ENCODE measurements around the gene TMED7.
A peak's percentile ranks its signal among the peaks of the same experiment; 100 is the strongest.

The TMED7 gene

DNA sequence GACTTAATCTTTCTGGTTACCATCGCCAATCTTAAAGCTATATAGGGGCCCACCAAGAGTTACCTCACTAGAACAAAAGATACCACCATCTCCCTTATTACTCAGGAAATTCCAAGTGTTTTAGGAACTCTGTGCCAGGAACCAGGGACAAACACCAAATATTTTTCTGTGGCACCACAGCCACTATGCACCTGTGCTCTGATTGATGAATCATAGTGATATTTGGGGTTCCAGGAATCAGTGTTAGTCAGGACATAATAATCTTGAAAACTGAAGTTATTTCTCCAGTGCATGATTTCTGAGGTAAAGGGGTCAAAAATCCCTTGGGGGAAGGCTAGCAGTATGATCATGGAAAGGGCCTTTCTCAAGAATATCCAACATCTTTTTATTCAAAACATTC, 10.2 kb upstream of the TMED7 start:
- peaks cover 9% of the 10 kb centered on the region for H3K27me3 ChIP-seq
- H3K4me3 ChIP-seq (ENCODE audit: low read depth, low read length) = no peak overlapping the region
- no peaks in the 10 kb centered on the region for H3K4me1 ChIP-seq
- TF ChIP-seq, protein P1, sequence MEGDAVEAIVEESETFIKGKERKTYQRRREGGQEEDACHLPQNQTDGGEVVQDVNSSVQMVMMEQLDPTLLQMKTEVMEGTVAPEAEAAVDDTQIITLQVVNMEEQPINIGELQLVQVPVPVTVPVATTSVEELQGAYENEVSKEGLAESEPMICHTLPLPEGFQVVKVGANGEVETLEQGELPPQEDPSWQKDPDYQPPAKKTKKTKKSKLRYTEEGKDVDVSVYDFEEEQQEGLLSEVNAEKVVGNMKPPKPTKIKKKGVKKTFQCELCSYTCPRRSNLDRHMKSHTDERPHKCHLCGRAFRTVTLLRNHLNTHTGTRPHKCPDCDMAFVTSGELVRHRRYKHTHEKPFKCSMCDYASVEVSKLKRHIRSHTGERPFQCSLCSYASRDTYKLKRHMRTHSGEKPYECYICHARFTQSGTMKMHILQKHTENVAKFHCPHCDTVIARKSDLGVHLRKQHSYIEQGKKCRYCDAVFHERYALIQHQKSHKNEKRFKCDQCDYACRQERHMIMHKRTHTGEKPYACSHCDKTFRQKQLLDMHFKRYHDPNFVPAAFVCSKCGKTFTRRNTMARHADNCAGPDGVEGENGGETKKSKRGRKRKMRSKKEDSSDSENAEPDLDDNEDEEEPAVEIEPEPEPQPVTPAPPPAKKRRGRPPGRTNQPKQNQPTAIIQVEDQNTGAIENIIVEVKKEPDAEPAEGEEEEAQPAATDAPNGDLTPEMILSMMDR (IDR thresholded peaks at IDR 0.05; ENCODE audit: low read depth, low read length) = no peak
- no peak for DNase-seq
- no peaks in the 10 kb centered on the region for H3K36me3 ChIP-seq
- H3K9me3 ChIP-seq = no peaks in the 10 kb centered on the region

DNA sequence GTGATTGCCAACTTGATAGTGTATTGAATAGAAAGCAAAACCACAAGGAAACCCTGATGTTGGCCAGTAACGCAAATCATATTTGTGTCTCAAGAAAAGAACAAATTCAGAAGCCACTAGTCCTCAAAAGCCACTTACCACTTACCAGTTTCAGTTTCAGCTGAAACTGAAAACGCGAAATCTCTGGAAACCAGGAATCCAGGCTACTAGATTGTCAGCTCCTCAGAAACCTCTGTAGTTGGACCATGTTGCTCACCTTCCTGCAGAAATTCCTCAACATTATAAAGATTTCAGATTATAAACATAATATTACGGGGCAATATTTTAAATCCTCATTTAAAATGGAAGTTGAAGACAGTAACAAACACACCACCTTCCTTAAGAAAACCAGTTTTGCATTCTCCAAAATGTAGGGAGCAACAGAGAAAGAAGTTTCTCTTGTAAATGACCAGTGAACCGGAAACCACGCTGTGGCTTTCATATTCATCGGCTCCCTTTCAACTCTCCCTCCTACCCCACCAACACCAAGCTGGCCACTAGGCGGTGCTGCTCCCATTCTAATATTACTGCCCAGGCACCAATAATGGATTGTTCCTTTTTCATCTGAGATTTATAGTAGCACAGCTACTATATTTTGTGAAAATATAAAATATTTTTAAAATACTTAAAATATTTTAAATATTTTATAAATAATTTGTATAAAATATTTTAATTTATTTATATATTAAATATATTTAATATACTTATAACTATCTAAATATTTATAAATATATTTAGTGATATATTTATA, 8.7 kb upstream of the TMED7 start:
- Histone ChIP-seq H3K36me3 (no peaks in the 10 kb centered on the region), H3K4me1 (no peaks in the 10 kb centered on the region), H3K4me3 (ENCODE audit: low read depth, low read length) (peak overlapping the region; percentile 31), H3K9me3 (no peaks in the 10 kb centered on the region), H3K27me3 (peaks cover 9% of the 10 kb centered on the region; the same call in 1 of the 2 replicates)
- peak; percentile 88 for DNase-seq
- TF ChIP-seq, protein P1 (IDR thresholded peaks at IDR 0.05; ENCODE audit: low read depth, low read length) = peak; percentile 94

DNA sequence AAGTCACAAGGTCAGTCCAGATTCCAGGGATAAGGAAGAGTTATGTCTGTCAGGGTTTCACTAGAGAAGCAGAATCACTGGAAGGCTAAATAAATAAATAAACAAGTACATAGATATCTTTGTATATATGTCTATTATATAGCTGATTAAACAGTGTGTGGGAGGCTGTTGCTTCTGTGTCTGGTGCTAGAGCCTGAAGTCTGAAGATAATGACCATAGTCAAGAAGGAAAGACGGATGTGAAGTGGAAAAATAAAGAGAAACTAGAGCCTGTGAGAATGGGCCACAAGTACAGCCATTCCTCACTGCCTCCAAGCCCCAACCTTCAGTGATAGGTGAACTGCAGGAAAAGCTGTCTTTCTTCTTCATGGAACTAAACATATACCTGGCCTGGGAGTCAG, 4.1 kb upstream of the TMED7 start:
- no peak overlapping the region for H3K4me3 ChIP-seq (ENCODE audit: low read depth, low read length)
- peaks cover 10% of the 10 kb centered on the region for H3K4me1 ChIP-seq
- no peaks in the 10 kb centered on the region for H3K36me3 ChIP-seq
- H3K9me3 ChIP-seq = no peaks in the 10 kb centered on the region
- H3K27me3 ChIP-seq = no peaks in the 10 kb centered on the region
- no peak for DNase-seq
- TF ChIP-seq, protein P1 (IDR thresholded peaks at IDR 0.05; ENCODE audit: low read depth, low read length) = no peak

DNA sequence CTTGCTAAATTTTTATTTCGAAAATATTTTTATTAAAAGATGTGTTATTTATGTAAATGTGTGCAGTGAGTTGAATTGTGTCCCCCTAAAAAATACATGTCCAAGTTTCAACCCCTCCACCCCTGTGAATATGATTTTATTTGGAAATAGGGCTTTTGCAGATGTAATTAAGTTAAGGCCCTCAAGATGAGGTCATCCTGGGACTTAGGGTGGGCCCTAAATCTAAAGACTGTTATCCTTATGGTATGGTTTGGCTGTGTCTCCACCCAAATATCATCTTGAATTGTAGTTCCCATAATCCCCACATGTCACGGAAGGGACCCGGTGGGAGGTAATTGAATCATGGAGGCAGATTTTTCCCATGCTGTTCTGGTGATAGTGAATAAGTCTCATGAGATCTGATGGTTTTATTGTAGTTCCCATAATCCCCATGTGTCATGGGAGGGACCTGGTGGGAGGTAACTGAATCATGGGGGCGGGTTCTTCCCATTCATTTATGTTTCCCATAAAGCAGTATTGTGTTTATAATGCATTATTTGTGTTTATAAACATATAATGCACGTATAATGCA, 1.5 kb upstream of the TMED7 start:
- DNase-seq = peak; percentile 45
- Histone ChIP-seq H3K9me3 (no peaks in the 10 kb centered on the region), H3K36me3 (0 out of 2 replicates have a peak, but pooled peaks cover 3% of the 10 kb centered on the region), H3K27me3 (no peaks in the 10 kb centered on the region), H3K4me1 (peaks cover 10% of the 10 kb centered on the region), H3K4me3 (ENCODE audit: low read depth, low read length) (no peak overlapping the region; the same call in 1 of the 2 replicates)
- TF ChIP-seq, protein P1 (IDR thresholded peaks at IDR 0.05; ENCODE audit: low read depth, low read length) = no peak

DNA sequence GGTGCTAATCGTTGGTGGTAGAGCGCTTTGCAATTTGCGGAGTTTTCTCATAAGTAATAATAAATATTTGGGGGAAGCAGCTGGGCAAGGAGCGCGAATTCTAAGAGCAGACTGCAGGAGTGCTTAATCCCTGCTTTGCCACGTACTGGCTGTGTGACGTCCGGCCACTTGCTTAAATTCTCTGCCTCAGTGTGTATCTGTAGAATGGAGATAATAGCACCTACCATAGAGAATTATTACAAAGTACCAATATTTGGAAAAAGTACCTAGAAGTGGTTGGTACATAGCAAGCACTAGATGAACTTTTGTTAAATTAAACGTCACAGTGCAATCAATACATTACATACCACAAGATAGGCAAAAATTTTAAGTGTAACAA, 598 bp upstream of the TMED7 start:
- TF ChIP-seq, protein P1 (IDR thresholded peaks at IDR 0.05; ENCODE audit: low read depth, low read length) = no peak
- no peak for DNase-seq
- no peaks in the 10 kb centered on the region for H3K27me3 ChIP-seq
- no peaks in the 10 kb centered on the region for H3K9me3 ChIP-seq
- peaks cover 10% of the 10 kb centered on the region for H3K4me1 ChIP-seq
- H3K4me3 ChIP-seq (ENCODE audit: low read depth, low read length) = peak overlapping the region; percentile 87
- 0 out of 2 replicates have a peak, but pooled peaks cover 3% of the 10 kb centered on the region for H3K36me3 ChIP-seq

DNA sequence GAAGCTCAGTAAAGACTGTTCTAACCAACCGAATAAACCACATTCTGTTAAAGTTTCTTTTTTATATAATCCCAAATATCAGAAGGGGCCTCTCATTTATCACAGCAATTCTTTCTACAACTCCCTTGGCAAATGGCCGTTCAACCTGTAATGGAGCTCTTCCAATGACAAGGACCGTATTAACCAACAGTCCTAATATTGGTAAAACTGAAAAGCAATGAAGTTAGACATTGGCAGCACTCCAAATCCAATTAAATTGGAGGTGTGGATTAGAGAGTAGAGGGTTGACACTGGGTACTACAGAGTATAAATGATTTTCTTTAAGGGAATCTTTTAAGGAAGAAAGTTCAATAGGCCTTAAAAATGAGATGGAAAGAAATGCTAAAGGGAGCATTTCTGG, 842 bp downstream of the TMED7 start:
- H3K4me1 ChIP-seq = peaks cover 10% of the 10 kb centered on the region
- no peaks in the 10 kb centered on the region for H3K9me3 ChIP-seq
- H3K4me3 ChIP-seq (ENCODE audit: low read depth, low read length) = peak overlapping the region; percentile 87
- no peak for DNase-seq
- H3K36me3 ChIP-seq = peaks cover 8% of the 10 kb centered on the region
- TF ChIP-seq, protein P1 (IDR thresholded peaks at IDR 0.05; ENCODE audit: low read depth, low read length) = no peak
- H3K27me3 ChIP-seq = no peaks in the 10 kb centered on the region

Measured in BE2C (cell line).